GM21367 (cell line): Measurements from ENCODE around the gene APLP1.
"Not testable (repeated sequence)": the region's sequence is repeated elsewhere in the genome, so short reads cannot be mapped to it uniquely, and the experiment has no call there.

Experiments
- ATAC-seq: cut with Tn5 transposase; IDR thresholded peaks from one replicate; pipeline ENCODE4 v1.9.1; 2021; ENCODE audit not compliant: unreplicated experiment

Gene APLP1

GRCh38 chr19:35903550-35904179 lies 35.3 kb downstream of the APLP1 start:
- ATAC-seq, result peak; percentile 30

DNA sequence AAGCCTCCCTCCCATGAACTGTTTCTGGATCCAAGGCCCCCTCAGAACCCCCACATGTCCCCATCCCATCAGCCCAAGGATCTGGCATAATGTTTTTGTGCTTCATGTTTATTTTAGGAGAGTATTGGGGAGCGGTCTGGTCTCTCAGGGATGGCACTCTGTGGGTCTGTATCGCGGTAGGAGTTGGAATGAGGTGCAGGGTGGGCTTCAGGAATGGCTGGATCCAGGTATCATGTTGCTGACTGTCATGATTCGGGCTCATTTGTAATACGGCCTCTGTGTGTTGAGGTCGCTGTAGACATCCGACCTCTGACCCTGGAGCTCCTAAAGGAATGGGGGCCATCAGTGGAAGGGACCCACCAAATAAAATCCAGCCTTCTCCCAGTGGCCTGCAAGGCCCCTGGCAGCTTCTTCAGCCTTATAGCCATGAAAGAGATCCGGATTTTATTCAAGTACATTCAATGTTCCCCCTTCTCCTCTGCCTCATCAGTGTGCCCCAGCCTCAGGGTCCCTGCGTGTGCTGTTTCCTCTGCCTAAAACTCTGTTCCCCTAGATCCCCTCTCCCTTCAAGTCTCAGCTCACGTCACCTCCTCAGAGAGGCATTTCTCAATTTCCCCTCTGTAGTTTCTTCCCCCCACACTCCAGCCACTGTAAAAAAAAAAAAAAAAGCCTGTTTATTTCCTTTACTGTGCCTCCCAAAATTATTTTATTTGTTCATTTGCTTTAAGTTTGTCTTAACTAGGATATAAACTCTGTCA lies 36.1 kb downstream of the APLP1 start:
- ATAC-seq, result no peak

DNA sequence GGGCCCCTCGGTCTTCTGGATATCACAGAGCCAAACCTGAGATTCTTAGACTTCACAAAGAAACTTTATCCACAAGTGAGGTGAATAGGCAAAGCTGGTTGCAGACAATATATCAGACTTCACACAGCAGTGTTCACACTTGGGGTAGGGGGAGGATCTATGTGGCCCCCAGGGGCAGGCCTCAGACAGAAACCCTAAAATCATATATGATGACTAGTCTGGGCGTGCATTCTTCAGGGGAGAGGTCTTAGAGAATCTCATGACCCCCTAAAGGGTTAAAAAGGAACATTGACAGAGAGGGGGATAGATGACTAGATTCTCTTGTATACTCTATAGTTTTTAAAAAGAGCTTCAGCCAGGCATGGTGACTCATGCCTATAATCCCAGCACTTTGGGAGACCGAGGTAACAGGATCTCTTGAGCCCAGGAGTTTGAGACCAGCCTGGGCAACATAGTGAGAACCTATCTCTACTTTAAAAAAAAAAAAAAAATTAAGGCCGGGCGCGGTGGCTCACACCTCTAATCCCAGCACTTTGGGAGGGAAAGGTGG lies 36.9 kb downstream of the APLP1 start:
- no peak for ATAC-seq

DNA sequence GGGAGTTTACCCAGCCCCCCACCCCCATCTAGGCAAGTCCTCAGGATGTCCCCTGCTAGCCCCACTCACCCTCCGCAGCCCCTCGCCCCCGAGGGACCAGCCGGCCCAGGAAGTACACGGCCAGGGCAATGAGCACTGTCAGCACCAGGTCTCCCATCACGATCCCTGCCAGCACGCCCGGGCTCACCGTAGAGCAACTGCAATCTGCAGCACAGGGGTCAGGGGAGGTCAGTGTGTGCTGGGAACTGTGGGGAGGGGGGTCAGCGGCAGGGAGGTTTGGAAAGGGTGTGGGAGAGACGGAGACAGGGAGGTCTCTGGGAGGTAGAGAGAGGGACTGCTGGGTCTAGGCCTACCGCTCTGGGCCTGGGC lies 39.0 kb downstream of the APLP1 start:
- no peak for ATAC-seq

DNA sequence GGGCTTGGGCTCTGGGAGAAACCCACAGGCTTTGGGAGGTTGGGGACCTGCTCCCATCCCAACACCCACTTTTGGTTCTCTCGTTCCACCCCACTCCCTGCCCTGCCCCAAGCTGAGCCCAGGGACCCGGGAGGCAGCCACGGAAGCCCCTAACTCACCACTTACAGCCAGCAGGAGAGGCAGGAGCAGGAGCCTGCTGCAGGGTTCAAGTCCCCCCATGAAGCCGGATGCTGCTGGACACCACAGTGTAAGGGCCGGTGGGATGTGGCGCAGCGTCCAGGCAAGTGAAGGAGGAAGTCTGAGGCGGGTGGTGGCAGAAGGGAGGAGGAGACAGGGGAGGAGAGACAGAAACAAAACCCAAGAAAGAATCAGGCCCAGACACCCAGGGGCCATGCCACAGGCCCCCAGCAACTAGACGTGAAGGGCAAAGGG lies 39.7 kb downstream of the APLP1 start, which contains the start of gene TYROBP:
Gene TYROBP, minus strand, starts transcription at position 286 of the 432 bp plus-strand sequence. Its CDS starts 67 bp downstream, at position 219.
- ATAC-seq, result no peak

- ATAC-seq, result no peak
Observed at GRCh38 chr19:35908973-35909683, 40.8 kb downstream of the APLP1 start.

DNA sequence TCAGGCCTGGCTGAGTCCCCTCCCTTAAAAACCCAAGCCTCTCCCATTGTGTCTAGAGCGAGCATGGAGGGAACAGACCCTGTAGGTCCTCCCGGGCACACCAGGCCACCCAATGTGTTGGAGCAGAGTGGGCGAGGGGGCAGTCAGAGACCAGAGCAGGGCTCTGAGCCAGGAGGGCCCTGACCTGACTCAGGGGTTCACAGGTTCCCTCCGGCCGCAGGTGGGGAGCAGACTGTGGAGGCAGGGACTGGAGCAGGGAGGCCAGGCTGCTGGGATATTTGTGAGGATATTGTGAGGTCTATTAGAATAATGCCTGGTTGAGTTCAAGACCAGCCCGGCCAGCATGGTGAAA lies 41.3 kb downstream of the APLP1 start:
- no peak for ATAC-seq

DNA sequence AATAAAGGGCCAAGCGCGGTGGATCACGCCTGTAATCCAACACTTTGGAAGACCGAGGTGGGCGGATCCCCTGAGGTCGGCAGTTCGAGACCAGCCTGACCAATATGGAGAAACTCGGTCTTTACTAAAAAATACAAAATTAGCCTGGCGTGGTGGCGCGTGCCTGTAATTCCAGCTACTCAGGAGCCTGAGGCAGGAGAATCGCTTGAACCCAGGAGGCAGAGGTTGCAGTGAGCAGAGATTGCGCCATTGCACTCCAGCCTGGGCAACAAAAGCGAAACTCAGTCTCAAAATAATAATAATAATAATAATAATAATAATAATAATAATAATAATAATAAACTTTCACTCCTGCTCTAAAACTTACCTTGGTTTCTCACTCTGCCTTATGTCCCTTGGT lies 42.0 kb downstream of the APLP1 start:
- ATAC-seq, result not testable (repeated sequence)

DNA sequence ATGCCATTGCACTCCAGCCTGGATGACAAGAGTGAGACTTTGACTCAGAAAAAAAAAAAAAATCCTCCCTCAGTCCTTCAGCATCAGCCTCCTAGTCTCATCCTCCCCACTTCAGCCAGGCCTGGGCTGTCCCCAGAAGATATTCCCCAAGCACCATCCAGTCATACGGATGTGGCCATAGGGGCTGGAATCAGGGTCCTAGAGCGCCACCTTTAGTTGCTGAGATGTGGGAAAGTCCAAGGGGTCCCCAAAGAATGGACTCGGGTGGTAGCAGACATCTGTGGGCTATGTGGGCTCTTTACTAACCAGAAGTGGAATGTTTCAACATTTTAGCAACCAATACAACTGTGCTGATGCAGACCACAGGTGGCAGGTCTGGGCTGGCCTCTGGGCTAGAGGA lies 42.8 kb downstream of the APLP1 start:
- ATAC-seq, result no peak

DNA sequence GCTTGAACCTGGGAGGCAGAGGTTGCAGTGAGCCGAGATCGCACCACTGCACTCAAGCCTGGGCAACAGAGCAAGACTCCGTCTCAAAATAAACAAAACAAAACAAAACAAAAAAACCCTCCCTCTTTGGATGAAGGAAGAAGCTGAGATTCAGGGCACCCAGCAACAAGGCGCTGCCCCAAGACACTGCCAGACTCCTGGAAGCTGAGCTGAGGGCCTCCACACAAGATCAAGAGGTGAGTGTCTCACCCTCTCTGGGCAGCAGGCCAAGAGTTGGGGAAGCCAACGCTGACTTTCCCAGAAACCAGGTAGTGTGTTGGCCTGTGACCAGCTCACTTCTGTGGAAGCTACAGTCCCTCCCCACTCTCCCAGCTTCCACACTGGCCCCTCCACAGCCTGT lies 43.4 kb downstream of the APLP1 start:
- no peak for ATAC-seq

GRCh38 chr19:35913589-35913988 lies 45.2 kb downstream of the APLP1 start:
- ATAC-seq, result no peak

DNA sequence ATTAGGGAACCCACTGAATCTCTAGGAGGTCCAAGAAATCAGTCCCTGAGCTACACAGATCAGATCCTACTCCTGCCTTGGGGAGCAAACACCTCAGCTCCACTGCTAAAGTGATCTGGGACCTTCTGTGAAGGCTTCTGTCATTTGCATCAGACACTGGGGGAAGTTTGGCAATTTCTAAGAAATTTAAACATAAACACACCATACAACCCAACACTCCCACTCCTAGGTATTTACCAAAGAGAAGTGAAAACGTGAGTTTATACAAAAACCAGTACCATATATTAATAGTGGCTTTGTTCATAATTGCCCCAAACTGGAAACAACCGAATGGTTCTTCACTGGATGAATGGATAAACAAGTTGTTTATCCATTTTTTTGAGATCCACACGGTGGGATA lies 47.1 kb downstream of the APLP1 start:
- ATAC-seq, result no peak

DNA sequence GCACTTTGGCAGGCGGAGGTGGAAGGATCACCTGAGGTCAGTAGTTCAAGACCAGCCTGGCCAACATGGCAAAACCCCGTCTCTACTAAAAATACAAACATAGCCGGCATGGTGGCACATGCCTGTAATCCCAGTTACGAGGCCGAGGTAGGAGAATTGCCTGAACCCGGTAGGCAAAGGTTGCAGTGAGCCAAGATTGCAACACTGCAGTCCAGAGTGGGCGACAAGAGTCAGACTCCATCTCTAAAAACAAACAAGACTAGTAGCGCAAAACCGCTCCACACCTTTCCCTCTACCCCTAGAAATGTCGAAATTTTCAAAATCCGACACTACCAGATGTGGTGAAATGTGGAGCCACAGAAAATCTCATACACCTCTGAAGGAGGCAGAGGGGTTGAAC lies 50.9 kb downstream of the APLP1 start:
- no peak for ATAC-seq

- no peak for ATAC-seq
Observed at GRCh38 chr19:35921012-35921411, 52.6 kb downstream of the APLP1 start.

GRCh38 chr19:35925501-35925900 lies 57.1 kb downstream of the APLP1 start:
- ATAC-seq, result no peak

DNA sequence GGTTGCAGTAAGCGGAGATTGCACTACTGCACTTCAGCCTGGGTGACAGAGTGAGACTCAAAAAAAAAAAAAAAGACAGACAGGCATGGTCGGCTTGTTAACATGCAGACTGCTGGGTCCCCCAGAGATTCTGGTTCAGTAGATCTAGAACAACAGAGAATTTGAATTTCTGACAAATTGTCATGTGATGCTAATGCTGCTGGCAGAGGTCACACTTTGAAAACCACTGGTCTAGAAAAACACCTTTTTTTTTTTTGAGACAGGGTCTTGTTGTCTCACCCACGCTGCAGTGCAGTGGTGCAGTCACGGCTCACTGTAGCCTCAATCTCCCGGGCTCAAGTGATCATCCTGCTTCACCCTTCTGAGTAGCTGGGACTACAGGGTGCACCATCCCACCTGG lies 60.1 kb downstream of the APLP1 start:
- ATAC-seq, result no peak
